Fibroblast of mammary gland (primary cell): ENCODE measurements around the gene MAFG.

Source experiments
- DNase-seq: peaks from one replicate; pipeline ENCODE4 v3.0.0-alpha.2; 2010; ENCODE audit warnings: low read depth
- H3K4me3 ChIP-seq: 2 replicates; pipeline ENCODE4 v1.5.1; 2011; ENCODE audit warnings: low read depth, mild to moderate bottlenecking, low read length, moderate library complexity; ENCODE audit not compliant: control insufficient read depth
- TF ChIP-seq, protein P1 (sequence below): conservative IDR thresholded peaks from 2 replicates; pipeline ENCODE4 v1.5.1; 2011; ENCODE audit warnings: low read depth, low read length, inconsistent platforms; ENCODE audit not compliant: control insufficient read depth, insufficient read depth

Gene MAFG

GRCh38 chr17:81927653-81928543 is at the start of gene MAFG:
TSS of gene MAFG (minus strand) at chr17:81927735. CDS start at chr17:81923185, 4,550 bp downstream.
- TF ChIP-seq, protein P1, sequence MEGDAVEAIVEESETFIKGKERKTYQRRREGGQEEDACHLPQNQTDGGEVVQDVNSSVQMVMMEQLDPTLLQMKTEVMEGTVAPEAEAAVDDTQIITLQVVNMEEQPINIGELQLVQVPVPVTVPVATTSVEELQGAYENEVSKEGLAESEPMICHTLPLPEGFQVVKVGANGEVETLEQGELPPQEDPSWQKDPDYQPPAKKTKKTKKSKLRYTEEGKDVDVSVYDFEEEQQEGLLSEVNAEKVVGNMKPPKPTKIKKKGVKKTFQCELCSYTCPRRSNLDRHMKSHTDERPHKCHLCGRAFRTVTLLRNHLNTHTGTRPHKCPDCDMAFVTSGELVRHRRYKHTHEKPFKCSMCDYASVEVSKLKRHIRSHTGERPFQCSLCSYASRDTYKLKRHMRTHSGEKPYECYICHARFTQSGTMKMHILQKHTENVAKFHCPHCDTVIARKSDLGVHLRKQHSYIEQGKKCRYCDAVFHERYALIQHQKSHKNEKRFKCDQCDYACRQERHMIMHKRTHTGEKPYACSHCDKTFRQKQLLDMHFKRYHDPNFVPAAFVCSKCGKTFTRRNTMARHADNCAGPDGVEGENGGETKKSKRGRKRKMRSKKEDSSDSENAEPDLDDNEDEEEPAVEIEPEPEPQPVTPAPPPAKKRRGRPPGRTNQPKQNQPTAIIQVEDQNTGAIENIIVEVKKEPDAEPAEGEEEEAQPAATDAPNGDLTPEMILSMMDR = peak; percentile 2
- peak; percentile 88 for DNase-seq
- peak within 1 kb of the TSS; percentile 71 for H3K4me3 ChIP-seq

DNA sequence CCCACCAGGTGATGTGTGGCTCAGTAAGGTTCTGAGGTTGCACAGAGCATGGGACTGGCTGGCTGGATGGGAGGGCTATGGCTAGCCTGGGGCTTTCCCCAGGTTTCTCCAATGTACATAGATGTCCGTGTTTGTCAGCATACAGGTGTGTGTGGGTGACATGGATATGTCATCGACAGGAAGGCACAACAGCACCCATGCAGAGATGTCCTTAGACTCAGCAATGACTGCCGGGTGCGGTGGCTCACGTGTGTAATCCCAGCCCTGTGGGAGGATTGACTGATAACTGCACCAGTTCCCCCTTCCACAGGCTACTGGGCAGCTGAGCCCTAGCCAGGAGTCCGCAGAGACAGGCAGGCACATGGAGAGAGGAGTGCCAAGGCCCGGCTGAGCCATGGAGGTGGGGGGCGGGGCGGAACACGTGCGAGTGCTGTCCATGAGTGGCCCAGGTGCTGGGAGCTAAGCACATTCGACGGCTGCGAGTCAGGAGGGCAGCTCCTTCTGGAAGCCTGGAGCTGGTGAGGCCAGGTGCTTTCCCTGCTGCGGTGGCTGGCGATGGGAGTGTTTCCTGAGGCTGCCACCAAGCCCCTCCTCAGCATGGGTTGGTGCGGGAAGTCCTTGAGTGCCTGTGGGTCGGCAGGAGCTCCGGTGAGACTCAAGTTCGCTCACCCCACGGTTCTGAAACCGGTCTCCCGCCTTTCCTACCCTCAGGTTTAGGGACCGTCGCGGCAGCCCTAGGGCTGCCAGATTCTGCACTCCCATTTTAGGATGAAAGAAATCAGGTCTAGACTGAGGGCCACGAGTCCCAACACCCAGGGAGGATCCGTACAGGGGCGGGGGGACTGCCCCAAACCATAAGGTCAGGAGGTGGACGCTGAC is 49.0 kb upstream of the MAFG start:
- DNase-seq = no peak
- TF ChIP-seq, protein P1 = no peak
- H3K4me3 ChIP-seq = peak overlapping the region; percentile 54

DNA sequence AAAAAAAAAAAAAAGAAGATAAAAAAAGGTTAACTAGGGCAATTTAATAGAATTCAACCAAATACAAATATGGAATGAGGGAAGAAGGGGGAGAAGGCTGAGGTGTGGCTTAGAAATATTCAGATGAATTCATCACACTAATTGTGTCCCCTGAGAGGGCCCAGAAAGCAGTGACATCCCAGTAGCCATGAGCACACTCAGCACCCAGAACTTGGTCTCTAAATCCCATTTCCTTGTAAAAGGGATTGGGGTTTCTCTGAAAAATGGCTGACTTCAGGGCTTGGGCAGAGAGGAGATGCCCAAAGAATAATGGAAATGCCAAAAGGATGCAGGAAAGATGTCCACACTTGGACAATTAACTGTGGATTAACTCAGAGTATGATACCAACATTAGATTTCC is 45.9 kb upstream of the MAFG start:
- no peak for DNase-seq
- H3K4me3 ChIP-seq = no peak overlapping the region
- TF ChIP-seq, protein P1 = no peak

GRCh38 chr17:81968850-81969812 is 41.6 kb upstream of the MAFG start:
- DNase-seq = no peak
- no peak overlapping the region for H3K4me3 ChIP-seq
- TF ChIP-seq, protein P1 = no peak

DNA sequence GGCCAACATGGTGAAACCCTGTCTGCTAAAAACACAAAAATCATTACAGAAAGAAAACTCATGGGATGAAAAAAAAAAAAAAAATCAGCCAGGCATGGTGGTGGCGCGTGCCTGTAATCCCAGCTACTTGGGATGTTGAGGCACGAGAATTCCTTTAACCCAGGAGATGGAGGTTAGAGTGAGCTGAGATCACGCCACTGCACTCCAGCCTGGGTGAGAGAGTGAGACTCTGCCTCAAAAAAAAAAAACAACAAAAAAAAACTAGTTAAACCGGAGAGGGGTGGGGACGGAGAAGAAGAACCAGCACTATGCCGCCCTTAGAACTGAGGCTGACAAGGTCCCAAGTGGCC is 40.8 kb upstream of the MAFG start:
- TF ChIP-seq, protein P1 = no peak
- DNase-seq = no peak
- no peak overlapping the region for H3K4me3 ChIP-seq
